Measurements from ENCODE around the gene CLDN7.
A peak's percentile ranks its signal among the peaks of the same experiment; 100 is the strongest.

CLDN7 gene

DNA sequence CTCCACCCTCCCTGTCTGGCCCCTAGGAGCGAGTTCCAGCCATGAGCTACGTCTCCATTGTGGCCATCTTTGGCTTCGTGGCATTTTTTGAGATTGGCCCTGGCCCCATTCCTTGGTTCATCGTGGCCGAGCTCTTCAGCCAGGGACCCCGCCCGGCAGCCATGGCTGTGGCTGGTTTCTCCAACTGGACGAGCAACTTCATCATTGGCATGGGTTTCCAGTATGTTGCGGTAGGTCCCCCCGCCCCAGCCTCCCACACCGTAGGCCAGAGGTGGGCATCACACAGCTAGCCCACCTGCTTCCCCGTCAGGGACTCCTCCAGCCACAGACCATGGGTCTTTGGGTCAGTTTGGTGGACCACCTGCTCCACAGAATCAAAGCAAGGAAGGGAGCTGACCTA, 23.4 kb upstream of the CLDN7 start:
- no peak for DNase-seq (ENCODE audit: low spot score)

DNA sequence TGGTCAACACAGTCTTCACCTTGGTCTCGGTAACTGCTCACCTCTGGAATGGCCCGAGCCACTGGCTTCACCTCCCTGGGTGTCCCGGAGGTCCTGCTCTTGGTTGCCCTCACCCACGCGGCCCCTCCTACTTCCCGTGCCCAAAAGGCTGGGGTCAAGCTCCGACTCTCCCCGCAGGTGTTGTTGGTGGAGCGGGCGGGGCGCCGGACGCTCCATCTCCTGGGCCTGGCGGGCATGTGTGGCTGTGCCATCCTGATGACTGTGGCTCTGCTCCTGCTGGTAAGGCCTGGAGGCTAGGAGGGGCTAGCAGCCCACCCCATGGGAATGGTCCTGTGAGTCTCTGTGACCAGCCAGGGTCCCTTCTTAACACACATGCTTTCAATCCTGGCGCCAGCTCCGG, 22.6 kb upstream of the CLDN7 start:
- DNase-seq (ENCODE audit: low spot score), result no peak

DNA sequence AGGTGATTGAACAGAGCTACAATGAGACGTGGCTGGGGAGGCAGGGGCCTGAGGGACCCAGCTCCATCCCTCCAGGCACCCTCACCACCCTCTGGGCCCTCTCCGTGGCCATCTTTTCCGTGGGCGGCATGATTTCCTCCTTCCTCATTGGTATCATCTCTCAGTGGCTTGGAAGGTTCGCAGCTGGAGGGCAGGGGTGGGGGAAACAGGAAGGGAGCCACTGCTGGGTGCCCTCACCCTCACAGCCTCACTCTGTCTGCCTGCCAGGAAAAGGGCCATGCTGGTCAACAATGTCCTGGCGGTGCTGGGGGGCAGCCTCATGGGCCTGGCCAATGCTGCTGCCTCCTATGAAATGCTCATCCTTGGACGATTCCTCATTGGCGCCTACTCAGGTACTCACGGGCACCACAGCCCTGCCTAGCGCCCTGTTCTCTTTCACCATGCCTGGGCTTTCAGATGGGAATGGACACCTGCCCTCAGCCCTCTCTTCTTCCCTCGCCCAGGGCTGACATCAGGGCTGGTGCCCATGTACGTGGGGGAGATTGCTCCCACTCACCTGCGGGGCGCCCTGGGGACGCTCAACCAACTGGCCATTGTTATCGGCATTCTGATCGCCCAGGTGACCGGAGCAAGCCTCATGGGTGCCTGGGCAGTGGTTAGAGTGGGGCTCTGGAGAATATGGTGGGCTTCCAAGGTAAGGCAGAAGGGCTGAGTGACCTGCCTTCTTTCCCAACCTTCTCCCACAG, 21.4 kb upstream of the CLDN7 start:
- DNase-seq (ENCODE audit: low spot score), result no peak

DNA sequence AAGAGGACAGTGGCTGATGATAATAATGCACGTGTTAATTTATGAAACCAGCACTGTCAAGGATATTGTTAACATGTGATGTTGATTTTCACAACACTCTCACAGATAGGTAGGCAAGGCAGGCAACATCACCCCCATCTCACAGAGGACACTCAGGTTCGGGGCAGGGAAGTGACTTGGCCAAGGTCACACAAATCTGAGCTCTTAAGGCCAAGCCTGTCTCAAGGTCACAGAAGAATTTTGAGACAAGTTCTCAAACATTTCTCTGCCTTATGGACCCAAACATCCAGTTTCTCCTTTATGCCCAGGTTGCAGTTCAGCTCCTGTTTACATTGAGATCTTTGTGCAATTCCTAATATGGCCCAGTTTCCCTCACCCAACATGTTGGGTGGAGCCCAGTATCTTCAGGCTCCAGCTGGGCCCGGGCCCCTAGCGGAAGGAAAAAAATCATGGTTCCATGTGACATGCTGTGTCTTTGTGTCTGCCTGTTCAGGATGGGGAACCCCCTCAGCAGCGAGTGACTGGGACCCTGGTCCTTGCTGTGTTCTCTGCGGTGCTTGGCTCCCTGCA, 20.6 kb upstream of the CLDN7 start:
- DNase-seq (ENCODE audit: low spot score), result no peak

DNA sequence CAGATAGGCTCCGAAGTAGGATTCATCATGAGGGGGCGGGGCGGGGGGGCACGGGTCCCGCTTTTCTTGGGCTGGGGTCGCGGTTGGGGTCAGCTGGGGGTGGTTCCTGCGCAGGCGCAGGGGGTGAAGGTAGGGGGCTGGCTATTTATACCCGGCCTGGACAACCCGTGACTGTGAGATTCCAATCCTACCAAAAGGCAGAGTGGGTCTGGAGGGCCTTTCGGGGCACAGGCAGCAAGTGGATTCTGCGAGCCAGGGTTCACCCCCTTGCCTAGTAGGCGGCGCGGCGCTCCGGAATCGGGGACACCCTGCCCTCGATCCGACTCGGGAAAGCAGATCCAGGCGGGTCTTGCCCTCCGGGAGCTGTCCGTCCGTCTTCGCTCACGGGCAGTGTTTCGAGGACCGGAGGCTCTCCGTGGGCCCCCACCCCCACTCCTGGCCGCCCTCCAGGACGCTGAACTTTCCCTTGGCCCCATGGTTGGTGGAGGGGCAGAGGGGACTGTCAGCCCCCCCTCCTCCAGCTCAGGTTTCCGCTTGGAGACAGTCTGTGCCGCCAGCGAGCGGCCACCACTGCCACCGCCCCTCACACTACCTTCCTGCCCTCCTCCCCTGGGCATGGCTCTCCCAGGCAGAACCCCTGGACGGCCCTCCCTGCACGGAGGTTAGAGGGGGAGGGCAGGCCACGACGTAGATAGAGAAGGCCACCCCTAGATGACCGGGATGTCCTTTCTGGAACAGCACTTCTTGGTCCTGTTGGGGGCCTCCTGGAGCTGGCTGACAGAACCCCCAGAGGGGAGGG, 19.9 kb upstream of the CLDN7 start:
- DNase-seq (ENCODE audit: low spot score), result no peak

DNA sequence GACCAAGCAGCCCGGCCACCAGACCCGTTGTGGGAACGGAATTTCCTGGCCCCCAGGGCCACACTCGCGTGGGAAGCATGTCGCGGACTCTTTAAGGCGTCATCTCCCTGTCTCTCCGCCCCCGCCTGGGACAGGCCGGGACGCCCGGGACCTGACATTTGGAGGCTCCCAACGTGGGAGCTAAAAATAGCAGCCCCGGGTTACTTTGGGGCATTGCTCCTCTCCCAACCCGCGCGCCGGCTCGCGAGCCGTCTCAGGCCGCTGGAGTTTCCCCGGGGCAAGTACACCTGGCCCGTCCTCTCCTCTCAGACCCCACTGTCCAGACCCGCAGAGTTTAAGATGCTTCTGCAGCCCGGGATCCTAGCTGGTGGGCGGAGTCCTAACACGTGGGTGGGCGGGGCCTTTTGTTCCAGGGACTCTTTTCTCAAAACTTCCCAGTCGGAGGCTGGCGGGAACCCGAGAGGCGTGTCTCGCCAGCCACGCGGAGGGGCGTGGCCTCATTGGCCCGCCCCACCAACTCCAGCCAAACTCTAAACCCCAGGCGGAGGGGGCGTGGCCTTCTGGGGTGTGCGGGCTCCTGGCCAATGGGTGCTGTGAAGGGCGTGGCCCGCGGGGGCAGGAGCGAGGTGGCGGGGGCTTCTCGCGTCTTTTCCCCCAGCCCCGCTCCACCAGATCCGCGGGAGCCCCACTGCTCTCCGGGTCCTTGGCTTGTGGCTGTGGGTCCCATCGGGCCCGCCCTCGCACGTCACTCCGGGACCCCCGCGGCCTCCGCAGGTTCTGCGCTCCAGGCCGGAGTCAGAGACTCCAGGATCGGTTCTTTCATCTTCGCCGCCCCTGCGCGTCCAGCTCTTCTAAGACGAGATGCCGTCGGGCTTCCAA, 19.0 kb upstream of the CLDN7 start, which contains the start of gene SLC2A4:
SLC2A4 (plus strand) TSS at position 645 of the 879 bp plus-strand sequence; CDS start at position 862, 217 bp downstream.
- peak; percentile 76 for DNase-seq (ENCODE audit: low spot score)

DNA sequence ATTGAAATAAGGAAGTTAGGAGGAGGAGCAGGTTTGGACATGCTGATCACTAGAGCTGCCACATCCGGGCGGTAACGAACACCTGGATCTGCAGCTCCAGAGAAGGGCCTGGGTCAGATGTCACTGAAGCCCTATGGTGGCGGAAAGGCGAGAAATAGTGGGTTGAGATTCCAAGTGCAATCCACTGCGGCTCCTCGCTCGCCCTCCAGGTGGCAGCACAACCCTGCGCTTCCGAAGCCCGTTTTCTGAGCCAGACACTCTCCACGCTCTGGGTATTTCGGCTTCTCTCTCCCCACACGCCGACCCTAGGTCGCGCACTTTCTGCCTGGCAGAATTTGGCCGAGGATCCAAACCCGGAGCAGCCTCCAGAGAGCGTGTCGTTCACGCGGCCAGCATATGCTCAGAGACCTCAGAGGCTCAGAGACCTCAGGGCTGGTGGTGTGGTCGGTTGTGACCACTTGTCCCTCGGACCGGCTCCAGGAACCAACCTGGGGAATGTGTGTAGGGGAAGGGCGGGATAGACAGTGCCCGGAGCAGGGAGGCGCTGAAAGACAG, 18.3 kb upstream of the CLDN7 start:
- DNase-seq (ENCODE audit: low spot score), result peak; percentile 67

DNA sequence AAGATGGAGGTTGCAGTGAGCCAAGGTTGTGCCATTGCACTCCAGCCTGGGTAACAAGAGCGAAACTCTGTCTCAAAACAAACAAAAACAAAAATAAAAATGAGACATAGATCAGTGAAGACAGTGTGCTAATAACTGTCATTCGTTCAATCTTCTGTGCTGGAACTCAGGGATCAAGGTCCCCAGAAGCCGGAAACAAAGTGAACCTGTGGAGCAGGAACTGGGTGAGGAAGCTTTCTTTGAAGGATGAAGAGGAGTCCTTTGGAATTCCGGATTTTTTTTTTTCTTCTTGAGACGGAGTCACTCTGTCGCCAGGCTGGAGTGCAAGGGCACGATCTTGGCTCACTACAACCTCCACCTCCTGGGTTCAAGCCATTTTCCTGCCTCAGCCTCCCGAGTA, 17.2 kb upstream of the CLDN7 start:
- no peak for DNase-seq (ENCODE audit: low spot score)

DNA sequence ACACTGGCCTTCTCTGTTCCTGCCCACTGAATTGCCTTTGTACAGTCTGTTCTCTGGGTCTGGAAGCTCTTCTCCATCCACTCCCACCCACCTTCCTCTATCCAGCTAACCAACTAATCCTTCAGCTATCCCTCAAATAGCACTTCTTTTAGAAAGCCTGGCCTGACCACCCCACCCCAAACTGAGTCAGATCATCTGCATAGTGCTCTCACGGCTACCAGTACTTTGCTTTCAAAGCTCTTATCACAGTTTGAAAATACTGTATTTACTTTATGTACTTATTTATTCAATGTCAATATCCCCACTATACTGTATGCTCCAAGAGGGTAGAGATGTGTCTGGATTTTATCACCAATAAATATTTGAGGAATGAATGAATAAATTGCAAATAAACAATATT, 4.5 kb upstream of the CLDN7 start:
- DNase-seq (ENCODE audit: low spot score), result no peak

DNA sequence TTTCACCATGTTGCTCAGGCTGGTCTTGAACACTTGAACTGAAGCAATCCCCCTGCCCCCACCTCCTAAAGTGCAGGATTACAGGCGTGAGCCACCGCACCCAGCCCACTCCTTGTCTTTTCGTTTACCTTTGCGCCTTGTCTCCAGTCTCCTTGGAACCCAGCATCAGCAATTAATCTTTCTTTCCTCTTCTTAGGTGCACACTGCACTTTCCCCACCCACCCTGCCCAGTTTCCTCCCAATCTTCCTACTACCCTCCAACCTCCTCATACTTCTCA, 1.5 kb upstream of the CLDN7 start:
- DNase-seq (ENCODE audit: low spot score), result no peak

DNA sequence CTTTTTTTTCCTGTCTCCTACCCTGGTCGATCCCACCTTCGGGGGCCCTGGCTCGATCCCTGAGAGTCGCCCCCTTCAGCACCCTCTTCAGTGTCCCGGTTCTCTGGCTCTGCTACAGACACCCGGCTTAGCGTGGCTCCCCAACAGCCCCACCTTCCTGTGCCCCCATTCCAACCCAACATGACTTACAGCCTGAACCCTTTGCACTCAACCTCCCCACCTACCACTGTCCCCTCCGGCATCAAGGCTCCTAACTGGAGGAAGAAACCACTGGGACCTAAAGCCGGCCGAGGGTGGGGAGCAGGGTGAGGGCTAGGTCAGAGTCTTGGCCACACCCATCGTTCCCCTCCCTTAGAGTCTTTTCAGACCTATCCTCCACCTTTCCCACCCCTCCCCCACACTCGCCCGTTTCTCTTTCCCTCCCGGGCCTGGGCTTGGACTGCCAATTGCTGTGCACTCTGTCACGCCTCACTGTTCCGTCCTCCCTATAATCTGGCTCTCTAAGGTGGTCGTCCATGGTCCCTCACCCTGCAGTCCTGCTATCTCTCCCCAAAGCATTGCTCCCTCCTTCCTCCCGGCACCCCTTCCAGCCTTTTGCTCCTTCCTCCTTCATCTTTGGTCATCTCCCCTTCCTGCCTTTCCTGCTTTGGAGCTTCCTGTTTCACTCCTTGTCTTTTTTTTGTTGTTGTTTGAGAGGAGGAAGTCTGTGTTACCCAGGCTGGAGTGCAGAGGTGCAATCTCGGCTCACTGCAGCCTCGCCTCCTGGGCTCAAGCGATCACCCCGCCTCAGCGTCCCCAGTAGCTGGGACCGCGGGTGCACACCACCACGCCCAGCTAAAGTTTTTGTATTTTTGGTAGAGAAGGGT, 890 bp upstream of the CLDN7 start:
- DNase-seq (ENCODE audit: low spot score), result no peak

DNA sequence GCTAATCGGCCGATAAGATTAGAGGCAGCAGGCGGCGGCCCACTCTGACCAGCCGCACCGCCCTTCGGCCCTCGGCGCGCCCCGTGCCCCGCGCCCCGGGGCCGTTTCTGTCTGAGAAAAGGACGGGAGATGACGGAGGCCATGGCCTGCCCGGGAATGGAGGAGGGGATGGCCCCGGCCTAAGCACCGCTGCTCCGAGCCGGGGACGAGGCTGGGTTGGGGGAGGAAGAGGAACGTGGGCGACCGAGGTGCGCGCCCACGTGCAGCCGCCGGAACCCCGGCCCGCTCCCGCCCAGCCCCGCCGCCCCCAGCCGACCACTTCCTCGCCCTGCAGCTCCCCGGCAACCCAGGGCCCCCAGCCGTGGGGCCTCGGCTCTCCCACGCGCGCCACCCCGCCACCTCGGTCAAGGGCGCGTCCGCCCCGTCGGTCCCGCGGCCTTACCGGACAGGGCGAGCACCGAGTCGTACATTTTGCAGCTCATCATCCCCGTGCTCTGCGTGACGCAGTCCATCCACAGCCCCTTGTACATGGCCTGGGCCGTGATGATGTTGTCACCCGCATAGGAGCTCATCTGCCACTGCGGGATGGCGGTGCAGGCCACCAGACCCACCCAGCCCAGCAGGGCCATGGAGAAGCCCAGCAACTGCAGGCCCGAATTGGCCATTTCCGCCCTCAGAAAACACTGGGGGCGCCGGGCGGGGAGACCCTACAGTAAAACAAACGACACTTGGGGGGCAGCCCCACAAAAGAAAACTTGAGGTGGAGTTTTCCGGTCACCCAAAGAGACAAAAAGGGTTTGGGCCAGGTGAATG, 693 bp downstream of the CLDN7 start:
- DNase-seq (ENCODE audit: low spot score), result no peak

DNA sequence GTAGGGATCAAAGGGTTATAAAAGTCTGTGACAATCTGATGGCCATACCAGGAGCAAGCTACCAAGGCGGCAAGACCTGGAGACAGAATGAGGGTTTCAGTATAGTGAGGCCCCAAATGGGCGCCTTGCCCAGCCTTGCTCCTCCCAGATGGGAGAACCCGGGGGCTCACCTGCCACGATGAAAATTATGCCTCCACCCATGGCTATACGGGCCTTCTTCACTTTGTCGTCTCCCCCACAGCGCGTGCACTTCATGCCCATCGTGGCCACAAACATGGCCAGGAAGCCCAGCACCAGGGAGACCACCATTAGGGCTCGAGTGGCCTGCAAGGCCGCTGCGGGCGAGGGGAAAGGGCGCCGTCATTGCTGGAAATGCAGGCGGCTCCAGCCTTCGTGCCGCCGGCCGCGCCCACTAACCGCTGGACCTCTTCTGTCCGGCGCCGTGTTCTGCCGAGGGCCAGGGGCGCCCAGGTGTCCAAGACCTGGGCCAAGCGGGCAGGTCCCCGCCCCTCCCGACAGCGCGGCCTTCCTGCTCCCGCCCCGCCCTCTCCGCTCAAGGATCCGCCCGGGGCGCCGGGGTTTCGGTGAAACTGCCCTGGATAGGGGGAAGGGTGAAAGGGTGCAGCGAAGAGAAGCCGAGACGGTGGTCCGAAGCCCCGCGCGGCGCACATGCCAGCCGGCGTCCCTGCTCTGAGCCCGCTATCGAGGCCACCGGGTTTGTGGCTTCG, 1.5 kb downstream of the CLDN7 start:
- DNase-seq (ENCODE audit: low spot score), result no peak

DNA sequence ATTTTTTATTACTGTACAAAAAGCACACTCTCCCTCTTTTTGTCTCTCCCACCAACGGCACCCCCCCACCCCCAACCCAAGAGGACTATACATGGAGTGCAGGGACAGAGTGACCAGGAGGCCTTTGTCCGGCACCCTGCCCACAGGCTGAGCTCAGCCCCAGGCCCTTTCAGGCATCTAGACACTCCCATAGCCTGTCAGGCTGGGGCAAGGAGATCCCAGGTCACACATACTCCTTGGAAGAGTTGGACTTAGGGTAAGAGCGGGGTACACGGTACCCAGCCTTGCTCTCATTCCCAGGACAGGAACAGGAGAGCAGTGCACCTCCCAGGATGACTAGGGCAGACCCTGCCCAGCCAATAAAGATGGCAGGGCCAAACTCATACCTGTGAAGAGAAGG, 2.1 kb downstream of the CLDN7 start:
- DNase-seq (ENCODE audit: low spot score), result no peak

DNA sequence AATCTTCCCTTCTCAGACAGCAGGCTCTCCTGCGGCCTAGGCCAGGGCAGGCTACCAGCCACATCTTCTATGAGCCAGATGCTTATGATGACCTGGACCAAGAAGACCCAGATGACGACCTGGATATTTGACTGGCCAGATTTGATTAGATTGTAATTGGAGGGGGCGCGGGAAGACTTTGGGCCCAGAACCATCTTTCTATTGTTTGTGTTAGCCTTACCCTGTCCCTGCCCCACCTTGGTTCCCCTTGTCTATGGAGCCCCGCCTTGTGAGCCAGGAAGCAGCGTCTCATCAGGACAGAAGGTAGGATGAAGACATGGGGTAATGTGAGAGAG, 2.8 kb downstream of the CLDN7 start:
- DNase-seq (ENCODE audit: low spot score), result no peak

DNA sequence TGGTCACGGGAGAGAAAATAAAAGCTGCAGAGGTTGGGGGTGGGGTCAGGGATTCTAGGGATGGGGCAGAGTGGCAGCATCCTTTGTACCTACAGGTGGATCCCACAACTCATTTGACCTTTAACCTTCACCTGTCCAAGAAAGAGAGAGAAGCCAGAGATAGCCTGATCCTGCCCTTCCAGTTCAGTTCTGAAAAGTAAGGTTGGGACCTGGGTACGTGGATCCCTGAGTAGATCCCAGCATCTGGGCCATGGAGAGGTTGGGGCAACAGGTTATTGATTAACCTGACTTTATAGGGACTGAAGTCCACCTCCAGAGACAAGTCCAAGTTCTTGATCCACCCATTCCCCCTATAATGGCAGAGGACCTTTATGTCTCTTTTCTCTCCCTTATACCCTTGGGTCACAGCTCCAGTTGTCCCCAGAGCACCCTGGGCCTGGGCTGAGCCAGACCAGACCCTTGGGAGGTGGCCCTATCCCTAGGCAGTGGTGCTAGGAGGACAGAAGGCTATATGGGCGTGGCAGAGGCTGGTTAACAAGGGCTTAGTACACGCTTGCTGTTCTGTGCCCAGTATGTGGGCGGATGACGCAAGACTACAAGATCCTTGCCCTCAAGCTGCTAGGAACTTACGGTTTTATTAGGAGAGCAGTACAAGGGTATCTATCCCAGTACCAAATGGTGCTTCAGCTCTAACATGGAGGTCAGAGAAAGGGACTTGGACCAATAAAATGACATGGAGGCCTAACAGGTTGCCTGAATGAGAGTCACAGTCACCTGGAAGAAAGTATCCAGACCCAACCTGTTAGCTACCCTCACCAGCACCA, 3.3 kb downstream of the CLDN7 start:
- DNase-seq (ENCODE audit: low spot score), result no peak

DNA sequence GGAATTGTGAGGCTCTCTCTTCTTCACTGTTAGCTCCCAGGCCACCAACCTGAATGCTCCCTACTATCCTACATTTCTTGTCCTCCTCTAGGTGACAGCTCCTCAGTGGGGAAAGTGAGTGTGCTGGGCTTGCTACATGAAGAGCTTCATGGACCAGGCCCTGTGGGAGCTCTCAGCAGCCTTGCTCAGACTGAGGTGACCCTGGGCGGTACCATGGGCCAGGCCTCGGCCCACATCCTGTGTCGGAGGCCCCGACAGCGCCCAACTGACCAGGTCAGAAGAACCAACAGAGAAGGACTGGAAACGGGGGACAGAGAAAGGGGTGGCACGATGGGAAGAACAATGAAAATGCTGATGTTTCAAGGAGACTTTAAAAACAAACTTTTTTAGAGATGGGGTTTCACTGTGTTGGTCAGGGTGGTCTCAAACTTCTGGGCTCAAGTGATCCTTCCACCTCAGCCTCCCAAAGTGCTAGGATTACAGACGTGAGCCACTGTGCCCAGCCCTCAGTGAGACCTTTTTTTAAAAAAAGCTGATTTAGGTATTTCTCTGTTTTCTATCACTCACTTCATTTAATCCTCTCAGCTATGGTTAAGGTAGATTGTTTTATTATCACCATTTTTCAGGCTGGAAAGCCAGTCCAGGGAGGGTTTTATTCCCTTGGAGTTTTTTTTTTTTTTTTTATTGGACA, 5.4 kb downstream of the CLDN7 start:
- no peak for DNase-seq (ENCODE audit: low spot score)

DNA sequence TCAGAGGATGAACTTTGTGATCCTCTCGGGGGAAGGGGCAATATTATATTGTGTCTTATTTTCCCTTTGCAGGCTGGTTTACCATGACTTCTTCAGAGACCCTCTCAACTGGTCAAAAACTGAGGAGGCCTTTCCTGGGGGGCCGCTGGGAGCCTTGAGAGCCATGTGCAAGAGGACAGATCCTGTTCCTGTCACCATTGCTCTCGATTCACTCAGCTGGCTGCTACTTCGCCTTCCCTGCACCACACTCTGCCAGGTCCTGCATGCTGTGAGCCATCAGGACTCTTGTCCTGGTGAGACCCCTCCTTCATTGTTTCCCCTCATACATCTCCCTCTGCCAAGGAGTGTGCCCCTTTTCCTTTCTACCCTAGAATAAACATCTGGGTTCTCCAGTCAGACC, 7.8 kb downstream of the CLDN7 start:
- DNase-seq (ENCODE audit: low spot score), result no peak

Data from pons (tissue), 1 donor.